ENCODE measurements around the gene SEC24C. TPM values are rescaled to one million over a fixed set of nuclear protein-coding genes. Genes with fewer than 3 reads are reported as not detected.
"Not testable (repeated sequence)": the region's sequence is repeated elsewhere in the genome, so short reads cannot be mapped to it uniquely, and the experiment has no call there.

The SEC24C gene
- polyA plus RNA-seq, 2 of the 4 experiments (the other 2 are of a cell fraction), result 54.3 to 84.7 TPM

DNA sequence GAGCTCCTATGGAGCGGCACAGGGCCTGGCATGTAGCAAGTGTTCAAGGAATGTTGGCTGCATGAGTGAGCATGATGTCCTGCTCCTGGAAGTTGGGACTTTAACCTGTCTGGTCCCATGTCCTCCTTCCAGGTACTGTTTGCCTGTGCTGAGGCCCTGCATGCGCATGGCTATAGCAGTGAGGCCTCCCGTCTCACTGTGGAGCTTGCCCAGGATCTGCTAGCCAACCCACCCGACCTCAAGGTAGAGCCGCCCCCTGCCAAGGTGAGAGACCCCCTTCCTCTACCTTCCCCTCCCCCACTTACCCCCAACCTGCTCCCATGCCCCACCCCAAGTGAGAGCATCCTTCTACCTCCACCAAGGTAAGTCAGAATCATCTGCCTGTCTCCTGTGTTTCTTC, 49.3 kb downstream of the SEC24C start:
- TF ChIP-seq FOXS1 (CRISPR knock-in tag; IDR thresholded peaks at IDR 0.05) (no peak), EP300 (IDR thresholded peaks at IDR 0.05) (no peak), HOXB5 (CRISPR knock-in tag; IDR thresholded peaks at IDR 0.05) (no peak), ZNF302 (CRISPR knock-in tag; IDR thresholded peaks at IDR 0.05) (no peak), CBX2 (IDR thresholded peaks at IDR 0.05; ENCODE audit: borderline replicate concordance, low read depth) (no peak), EHMT2 (IDR thresholded peaks at IDR 0.05; ENCODE audit: low read depth) (no peak), HOXB13 (CRISPR knock-in tag; IDR thresholded peaks at IDR 0.05; ENCODE audit: low read depth) (no peak), CHD4 (IDR thresholded peaks at IDR 0.05; ENCODE audit: borderline replicate concordance) (no peak), CHD2 (IDR thresholded peaks at IDR 0.05; ENCODE audit: low read length, partially characterized antibody) (no peak), CBX8 (IDR thresholded peaks at IDR 0.05) (no peak), HOXA7 (CRISPR knock-in tag; IDR thresholded peaks at IDR 0.05) (no peak)
- TF ChIP-seq, protein P1, sequence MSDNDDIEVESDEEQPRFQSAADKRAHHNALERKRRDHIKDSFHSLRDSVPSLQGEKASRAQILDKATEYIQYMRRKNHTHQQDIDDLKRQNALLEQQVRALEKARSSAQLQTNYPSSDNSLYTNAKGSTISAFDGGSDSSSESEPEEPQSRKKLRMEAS (IDR thresholded peaks at IDR 0.05), result no peak
- TF ChIP-seq, protein P2, sequence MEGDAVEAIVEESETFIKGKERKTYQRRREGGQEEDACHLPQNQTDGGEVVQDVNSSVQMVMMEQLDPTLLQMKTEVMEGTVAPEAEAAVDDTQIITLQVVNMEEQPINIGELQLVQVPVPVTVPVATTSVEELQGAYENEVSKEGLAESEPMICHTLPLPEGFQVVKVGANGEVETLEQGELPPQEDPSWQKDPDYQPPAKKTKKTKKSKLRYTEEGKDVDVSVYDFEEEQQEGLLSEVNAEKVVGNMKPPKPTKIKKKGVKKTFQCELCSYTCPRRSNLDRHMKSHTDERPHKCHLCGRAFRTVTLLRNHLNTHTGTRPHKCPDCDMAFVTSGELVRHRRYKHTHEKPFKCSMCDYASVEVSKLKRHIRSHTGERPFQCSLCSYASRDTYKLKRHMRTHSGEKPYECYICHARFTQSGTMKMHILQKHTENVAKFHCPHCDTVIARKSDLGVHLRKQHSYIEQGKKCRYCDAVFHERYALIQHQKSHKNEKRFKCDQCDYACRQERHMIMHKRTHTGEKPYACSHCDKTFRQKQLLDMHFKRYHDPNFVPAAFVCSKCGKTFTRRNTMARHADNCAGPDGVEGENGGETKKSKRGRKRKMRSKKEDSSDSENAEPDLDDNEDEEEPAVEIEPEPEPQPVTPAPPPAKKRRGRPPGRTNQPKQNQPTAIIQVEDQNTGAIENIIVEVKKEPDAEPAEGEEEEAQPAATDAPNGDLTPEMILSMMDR (IDR thresholded peaks at IDR 0.05), result no peak
- WGBS (ENCODE audit: missing lambda C conversion rate), result 87% methylated on average over 4 of the region's 5 CpGs
- Histone ChIP-seq H3K27ac (no peak overlapping the region), H3K4me1 (no peaks in the 10 kb centered on the region), H3K4me2 (no peak overlapping the region), H3K4me3 (no peak overlapping the region), H3K9me3 (no peaks in the 10 kb centered on the region)
- FAIRE-seq (no peak), ATAC-seq (no peak), DNase-seq (ENCODE audit: low read depth in 1 of 2, low spot score in 1 of 2) (no peak)
- ChIA-PET CTCF (interaction anchor here (1.2 to 2.1 kb wide), 3 partner anchors 8 to 87 kb away, joined by 3 to 8 read pairs (median 3); partner anchors contain the start of gene ZSWIM8), POLR2A (interaction anchor here (1.2 kb wide), 1 partner anchor 50 kb away, joined by 4 read pairs; no protein-coding TSS in a partner anchor)

DNA sequence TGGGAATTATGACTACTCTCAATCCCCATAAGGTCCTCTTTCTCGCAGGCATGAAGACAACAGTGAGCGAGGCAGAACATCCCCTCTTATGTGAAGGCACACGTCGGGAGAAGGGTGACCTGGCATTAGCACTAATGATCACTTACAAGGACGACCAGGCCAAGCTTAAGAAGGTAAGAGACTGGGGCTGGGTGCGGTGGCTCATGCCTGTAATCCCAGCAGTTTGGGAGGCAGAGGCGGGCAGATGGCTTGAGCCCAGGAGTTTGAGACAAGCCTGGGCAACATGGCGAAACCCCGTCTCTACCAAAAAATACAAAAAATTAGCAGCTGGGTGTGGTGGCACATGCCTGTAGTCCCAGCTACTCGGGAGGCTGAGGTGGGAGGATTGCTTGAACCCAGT, 51.3 kb downstream of the SEC24C start:
- not testable (repeated sequence) for H3K9me3 ChIP-seq; H3K27ac ChIP-seq; H3K4me2 ChIP-seq; H3K4me1 ChIP-seq; FAIRE-seq; ATAC-seq; DNase-seq (ENCODE audit: low read depth in 1 of 2, low spot score in 1 of 2); H3K4me3 ChIP-seq
- POLR2A ChIA-PET, result interaction anchor here (0.8 to 1.6 kb wide), 3 partner anchors 10 to 17 kb away, joined by 3 to 5 read pairs (median 4); partner anchors contain the start of gene ZSWIM8
- CTCF ChIA-PET, result interaction anchor here (0.7 to 1.8 kb wide), 4 partner anchors 13 to 22 kb away, joined by 3 read pairs; no protein-coding TSS in a partner anchor
- 91% methylated on average over 10 of the region's 10 CpGs for WGBS (ENCODE audit: missing lambda C conversion rate)

DNA sequence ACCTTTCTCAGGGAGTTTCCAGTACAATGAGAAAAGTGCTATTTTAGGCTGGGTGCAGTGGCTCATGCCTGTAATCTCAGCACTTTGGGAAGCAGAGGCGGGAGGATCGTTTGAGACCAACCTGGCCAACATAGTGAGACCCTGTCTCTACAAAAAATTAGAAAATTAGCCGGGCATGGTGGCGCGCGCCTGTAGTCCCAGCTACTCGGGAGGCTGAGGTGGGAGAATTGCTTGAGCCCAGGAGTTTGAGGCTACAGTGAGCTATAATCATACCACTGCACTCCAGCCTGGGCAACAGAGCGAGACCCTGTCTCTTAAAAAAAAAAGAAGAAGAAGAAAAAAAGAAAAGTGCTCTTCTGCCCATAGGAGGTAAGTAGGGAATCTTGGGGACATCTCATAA, 51.9 kb downstream of the SEC24C start:
- H3K27ac ChIP-seq; POLR2A ChIA-PET; ATAC-seq; H3K4me2 ChIP-seq; FAIRE-seq; DNase-seq (ENCODE audit: low read depth in 1 of 2, low spot score in 1 of 2); H3K9me3 ChIP-seq; H3K4me1 ChIP-seq; H3K4me3 ChIP-seq: not testable (repeated sequence)
- CTCF ChIA-PET, result interaction anchor here (0.6 to 1.8 kb wide), 3 partner anchors 13 to 54 kb away, joined by 3 read pairs; no protein-coding TSS in a partner anchor
- 92% methylated on average over 8 of the region's 8 CpGs for WGBS (ENCODE audit: missing lambda C conversion rate)

DNA sequence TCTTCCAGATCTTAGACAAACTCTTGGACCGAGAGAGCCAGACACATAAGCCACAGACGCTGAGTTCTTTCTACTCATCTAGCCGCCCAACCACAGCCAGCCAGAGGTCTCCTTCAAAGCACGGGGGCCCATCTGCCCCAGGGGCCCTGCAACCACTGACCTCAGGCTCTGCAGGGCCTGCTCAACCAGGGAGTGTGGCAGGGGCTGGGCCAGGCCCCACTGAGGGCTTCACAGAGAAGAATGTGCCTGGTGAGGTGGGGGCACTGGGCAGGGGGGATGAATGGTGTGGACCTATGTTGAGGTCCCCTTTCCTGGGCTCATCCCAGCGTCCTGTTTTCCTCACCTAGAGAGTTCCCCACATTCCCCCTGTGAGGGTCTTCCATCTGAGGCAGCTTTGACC, 52.6 kb downstream of the SEC24C start:
- Histone ChIP-seq H3K27ac (no peak overlapping the region), H3K9me3 (no peaks in the 10 kb centered on the region), H3K4me1 (no peaks in the 10 kb centered on the region), H3K4me3 (no peak overlapping the region), H3K4me2 (no peak overlapping the region)
- DNase-seq (ENCODE audit: low read depth in 1 of 2, low spot score in 1 of 2) (no peak), ATAC-seq (no peak), FAIRE-seq (no peak)
- WGBS (ENCODE audit: missing lambda C conversion rate), result 88% methylated on average over 5 of the region's 5 CpGs
- ChIA-PET POLR2A (no interaction called here), CTCF (interaction anchor here (1.0 kb wide), 1 partner anchor 28 kb away, joined by 3 read pairs; no protein-coding TSS in a partner anchor)
- TF ChIP-seq RFX5 (IDR thresholded peaks at IDR 0.05), result no peak
- TF ChIP-seq JUNB (IDR thresholded peaks at IDR 0.05), result no peak
- no peak for TF ChIP-seq HEYL (CRISPR knock-in tag; IDR thresholded peaks at IDR 0.05)
- no peak for TF ChIP-seq TFCP2L1 (CRISPR knock-in tag; IDR thresholded peaks at IDR 0.05)
- TF ChIP-seq, protein P1 (IDR thresholded peaks at IDR 0.05), result no peak
- no peak for TF ChIP-seq RAD21 (conservative IDR thresholded peaks at IDR 0.05 in 1 of 2, IDR thresholded peaks at IDR 0.05 in 1 of 2)
- TF ChIP-seq CBX2 (IDR thresholded peaks at IDR 0.05; ENCODE audit: borderline replicate concordance, low read depth), result no peak
- no peak for TF ChIP-seq POLR2AphosphoS2 (conservative IDR thresholded peaks at IDR 0.05; ENCODE audit: low read length)
- no peak for TF ChIP-seq KDM1A (IDR thresholded peaks at IDR 0.05; ENCODE audit: low read depth)
- TF ChIP-seq, protein P3, sequence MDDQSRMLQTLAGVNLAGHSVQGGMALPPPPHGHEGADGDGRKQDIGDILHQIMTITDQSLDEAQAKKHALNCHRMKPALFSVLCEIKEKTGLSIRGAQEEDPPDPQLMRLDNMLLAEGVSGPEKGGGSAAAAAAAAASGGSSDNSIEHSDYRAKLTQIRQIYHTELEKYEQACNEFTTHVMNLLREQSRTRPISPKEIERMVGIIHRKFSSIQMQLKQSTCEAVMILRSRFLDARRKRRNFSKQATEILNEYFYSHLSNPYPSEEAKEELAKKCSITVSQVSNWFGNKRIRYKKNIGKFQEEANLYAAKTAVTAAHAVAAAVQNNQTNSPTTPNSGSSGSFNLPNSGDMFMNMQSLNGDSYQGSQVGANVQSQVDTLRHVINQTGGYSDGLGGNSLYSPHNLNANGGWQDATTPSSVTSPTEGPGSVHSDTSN (IDR thresholded peaks at IDR 0.05), result no peak
- TF ChIP-seq, protein P4, sequence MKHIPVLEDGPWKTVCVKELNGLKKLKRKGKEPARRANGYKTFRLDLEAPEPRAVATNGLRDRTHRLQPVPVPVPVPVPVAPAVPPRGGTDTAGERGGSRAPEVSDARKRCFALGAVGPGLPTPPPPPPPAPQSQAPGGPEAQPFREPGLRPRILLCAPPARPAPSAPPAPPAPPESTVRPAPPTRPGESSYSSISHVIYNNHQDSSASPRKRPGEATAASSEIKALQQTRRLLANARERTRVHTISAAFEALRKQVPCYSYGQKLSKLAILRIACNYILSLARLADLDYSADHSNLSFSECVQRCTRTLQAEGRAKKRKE (CRISPR knock-in tag; IDR thresholded peaks at IDR 0.05; ENCODE audit: low read depth), result no peak
- TF ChIP-seq PHF8 (IDR thresholded peaks at IDR 0.05; ENCODE audit: borderline replicate concordance, low read depth), result no peak
- TF ChIP-seq, protein P5, sequence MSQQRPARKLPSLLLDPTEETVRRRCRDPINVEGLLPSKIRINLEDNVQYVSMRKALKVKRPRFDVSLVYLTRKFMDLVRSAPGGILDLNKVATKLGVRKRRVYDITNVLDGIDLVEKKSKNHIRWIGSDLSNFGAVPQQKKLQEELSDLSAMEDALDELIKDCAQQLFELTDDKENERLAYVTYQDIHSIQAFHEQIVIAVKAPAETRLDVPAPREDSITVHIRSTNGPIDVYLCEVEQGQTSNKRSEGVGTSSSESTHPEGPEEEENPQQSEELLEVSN (IDR thresholded peaks at IDR 0.05; ENCODE audit: borderline replicate concordance, low read depth), result no peak
- no peak for TF ChIP-seq CHD4 (IDR thresholded peaks at IDR 0.05; ENCODE audit: borderline replicate concordance)
- no peak for TF ChIP-seq POLR2A (IDR thresholded peaks at IDR 0.05; ENCODE audit: low read length)
- no peak for TF ChIP-seq MAZ (IDR thresholded peaks at IDR 0.05; ENCODE audit: borderline replicate concordance, low read depth, low read length)
- no peak for TF ChIP-seq ZSCAN20 (CRISPR knock-in tag; IDR thresholded peaks at IDR 0.05)
- no peak for TF ChIP-seq CHD2 (IDR thresholded peaks at IDR 0.05; ENCODE audit: low read length, partially characterized antibody)
